ENCODE measurements around the gene SLC35A2.

SLC35A2 gene

GRCh38 chrX:48911412-48912182 is at the start of gene SLC35A2:
TSS of gene SLC35A2 (minus strand) at chrX:48911646. CDS start at chrX:48911636, 10 bp downstream.
- TF ChIP-seq CTCF (IDR thresholded peaks at IDR 0.05; ENCODE audit: borderline replicate concordance, insufficient read depth, low read depth, low read length): no peak
- peak within 1 kb of the TSS; percentile 74 for H3K4me3 ChIP-seq (ENCODE audit: low read depth, low read length)

GRCh38 chrX:48960291-48960690 is 48.8 kb upstream of the SLC35A2 start:
- H3K4me3 ChIP-seq (ENCODE audit: low read depth, low read length): no peak overlapping the region
- no peak for TF ChIP-seq CTCF (IDR thresholded peaks at IDR 0.05; ENCODE audit: borderline replicate concordance, insufficient read depth, low read depth, low read length)

DNA sequence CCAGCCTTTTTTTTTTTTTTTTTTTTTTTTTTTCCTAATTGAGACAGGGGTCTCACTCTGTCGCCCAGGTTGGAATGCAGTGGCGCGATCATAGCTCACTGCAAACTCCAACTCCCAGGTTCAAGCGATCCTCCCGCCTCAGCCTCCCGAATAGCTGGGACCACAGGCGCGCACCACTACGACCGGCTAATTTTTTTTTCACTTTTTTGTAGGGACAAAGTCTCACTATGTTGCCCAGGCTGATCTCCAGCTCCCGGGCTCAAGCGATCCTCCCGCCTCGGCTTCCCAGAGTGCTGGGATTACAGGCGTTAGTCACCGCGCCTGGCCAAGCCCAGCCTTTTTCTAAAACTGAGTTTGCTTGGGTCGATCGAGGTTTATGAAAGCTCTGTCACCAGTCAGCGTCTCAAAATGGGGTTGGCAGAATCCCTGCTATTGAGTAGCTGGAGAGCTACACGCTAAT is 47.2 kb upstream of the SLC35A2 start:
- peak overlapping the region; percentile 72 for H3K4me3 ChIP-seq (ENCODE audit: low read depth, low read length)
- TF ChIP-seq CTCF (IDR thresholded peaks at IDR 0.05; ENCODE audit: borderline replicate concordance, insufficient read depth, low read depth, low read length): no peak

DNA sequence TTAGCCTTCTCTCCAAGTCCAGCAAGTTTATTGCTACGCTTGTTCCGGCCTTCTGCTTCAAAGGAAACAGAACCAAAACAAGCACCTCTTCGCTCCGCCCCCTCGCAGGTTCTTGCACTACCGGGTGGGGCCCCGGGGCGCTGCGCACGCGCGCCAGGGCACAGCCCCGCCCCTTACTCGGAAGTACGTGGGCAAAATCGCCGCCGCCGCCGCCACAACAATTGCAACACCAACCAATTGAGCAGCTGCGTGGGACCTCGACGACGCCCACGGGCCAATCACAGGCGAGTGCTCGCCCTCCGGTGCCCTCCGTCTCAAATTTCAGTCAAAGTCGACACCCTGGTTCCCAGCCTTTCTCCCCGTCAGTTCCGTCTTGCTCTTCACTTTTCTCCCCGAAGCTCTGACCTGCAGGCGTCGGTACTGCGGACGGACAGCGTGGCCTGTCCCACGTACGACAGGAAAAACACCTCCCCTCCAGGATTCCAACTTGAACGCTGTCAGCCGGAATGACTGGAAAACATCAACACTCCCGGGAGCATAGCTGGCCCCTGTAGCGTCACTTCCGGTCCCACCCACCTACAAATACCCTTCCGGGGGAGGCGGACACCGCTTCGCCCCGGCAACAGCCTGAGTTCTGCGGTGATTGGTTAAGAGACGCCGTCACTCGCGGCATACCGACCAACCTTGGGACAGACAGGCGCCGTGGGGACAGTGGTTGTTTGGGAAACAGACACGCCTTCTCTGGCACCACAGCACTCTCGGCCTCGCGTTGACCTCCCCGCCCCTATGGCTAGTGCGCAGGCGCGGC is 46.6 kb upstream of the SLC35A2 start:
- peak overlapping the region; percentile 72 for H3K4me3 ChIP-seq (ENCODE audit: low read depth, low read length)
- no peak for TF ChIP-seq CTCF (IDR thresholded peaks at IDR 0.05; ENCODE audit: borderline replicate concordance, insufficient read depth, low read depth, low read length)

GRCh38 chrX:48957477-48957826 is 46.0 kb upstream of the SLC35A2 start, which contains the start of gene OTUD5:
TSS of gene OTUD5 (minus strand) at chrX:48957607. CDS start at chrX:48957570, 37 bp downstream.
- no peak for TF ChIP-seq CTCF (IDR thresholded peaks at IDR 0.05; ENCODE audit: borderline replicate concordance, insufficient read depth, low read depth, low read length)
- peak within 1 kb of the TSS; percentile 73 for H3K4me3 ChIP-seq (ENCODE audit: low read depth, low read length)

- peak overlapping the region; percentile 73 for H3K4me3 ChIP-seq (ENCODE audit: low read depth, low read length)
- TF ChIP-seq CTCF (IDR thresholded peaks at IDR 0.05; ENCODE audit: borderline replicate concordance, insufficient read depth, low read depth, low read length): no peak
Measured at GRCh38 chrX:48956728-48957414, 45.4 kb upstream of the SLC35A2 start.

Measured in GM12875 (cell line).